ENCODE results near the gene MAP4K3. TPM values are rescaled to one million over a fixed set of nuclear protein-coding genes. Genes with fewer than 3 reads are reported as not detected.
A peak's percentile ranks its signal among the peaks of the same experiment; 100 is the strongest.

The MAP4K3 gene
- polyA plus RNA-seq, 1 experiment, result 45.5 TPM

GRCh38 chr2:39411181-39411944 is 25.7 kb downstream of the MAP4K3 start:
- ChIA-PET CTCF (interaction anchor here (0.6 kb wide), 2 partner anchors 32 to 145 kb away, joined by 3 read pairs; no protein-coding TSS in a partner anchor), POLR2A (no interaction called here)
- no peaks in the 10 kb centered on the region for H3K27me3 ChIP-seq (ENCODE audit: control insufficient read depth, insufficient read depth, low read length)
- H3K4me3 ChIP-seq (ENCODE audit: low read depth, low read length), result no peak overlapping the region
- TF ChIP-seq, protein P1, sequence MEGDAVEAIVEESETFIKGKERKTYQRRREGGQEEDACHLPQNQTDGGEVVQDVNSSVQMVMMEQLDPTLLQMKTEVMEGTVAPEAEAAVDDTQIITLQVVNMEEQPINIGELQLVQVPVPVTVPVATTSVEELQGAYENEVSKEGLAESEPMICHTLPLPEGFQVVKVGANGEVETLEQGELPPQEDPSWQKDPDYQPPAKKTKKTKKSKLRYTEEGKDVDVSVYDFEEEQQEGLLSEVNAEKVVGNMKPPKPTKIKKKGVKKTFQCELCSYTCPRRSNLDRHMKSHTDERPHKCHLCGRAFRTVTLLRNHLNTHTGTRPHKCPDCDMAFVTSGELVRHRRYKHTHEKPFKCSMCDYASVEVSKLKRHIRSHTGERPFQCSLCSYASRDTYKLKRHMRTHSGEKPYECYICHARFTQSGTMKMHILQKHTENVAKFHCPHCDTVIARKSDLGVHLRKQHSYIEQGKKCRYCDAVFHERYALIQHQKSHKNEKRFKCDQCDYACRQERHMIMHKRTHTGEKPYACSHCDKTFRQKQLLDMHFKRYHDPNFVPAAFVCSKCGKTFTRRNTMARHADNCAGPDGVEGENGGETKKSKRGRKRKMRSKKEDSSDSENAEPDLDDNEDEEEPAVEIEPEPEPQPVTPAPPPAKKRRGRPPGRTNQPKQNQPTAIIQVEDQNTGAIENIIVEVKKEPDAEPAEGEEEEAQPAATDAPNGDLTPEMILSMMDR (IDR thresholded peaks at IDR 0.05; ENCODE audit: insufficient read depth, low read depth, low read length), result no peak
- no peaks in the 10 kb centered on the region for H3K36me3 ChIP-seq (ENCODE audit: control insufficient read depth, insufficient read depth, low read length)
- peak; percentile 59 for DNase-seq (ENCODE audit: low read depth)

DNA sequence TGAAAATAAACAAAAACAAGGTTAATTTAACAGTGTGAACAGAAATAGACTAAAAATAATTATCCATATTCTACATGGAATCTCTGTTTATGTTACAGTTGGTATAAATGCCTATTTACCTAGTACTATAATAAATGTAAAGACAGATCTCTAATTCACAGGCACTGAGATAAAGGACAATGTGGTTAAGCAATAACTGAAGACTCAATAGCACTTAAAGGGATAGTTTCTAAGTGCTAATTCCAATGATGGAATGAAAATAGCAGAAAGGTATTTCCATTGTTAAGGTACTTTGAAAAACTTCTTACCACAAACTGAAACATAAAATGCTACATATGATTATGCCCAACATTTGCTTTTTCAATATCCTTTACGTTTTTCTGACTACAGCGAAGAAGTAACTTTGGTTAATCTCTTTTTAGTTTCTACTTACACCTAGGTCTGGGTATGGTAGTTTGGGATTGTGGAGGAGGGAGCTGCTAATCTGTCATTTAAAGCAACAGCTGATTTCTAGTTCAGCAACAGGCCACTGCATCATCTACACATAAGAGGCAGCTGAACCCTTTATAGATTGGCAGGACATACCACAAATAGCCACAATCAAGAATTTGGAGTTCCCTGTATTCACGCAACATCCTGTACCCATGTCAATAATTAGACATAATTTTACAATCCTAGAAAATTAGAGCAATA is 27.2 kb downstream of the MAP4K3 start:
- Histone ChIP-seq H3K27me3 (ENCODE audit: control insufficient read depth, insufficient read depth, low read length) (no peaks in the 10 kb centered on the region), H3K36me3 (ENCODE audit: control insufficient read depth, insufficient read depth, low read length) (no peaks in the 10 kb centered on the region), H3K4me3 (ENCODE audit: low read depth, low read length) (no peak overlapping the region)
- ChIA-PET CTCF (interaction anchor here (0.6 to 1.4 kb wide), 2 partner anchors 8 to 30 kb away, joined by 4 read pairs; no protein-coding TSS in a partner anchor), POLR2A (no interaction called here)
- TF ChIP-seq, protein P1 (IDR thresholded peaks at IDR 0.05; ENCODE audit: insufficient read depth, low read depth, low read length), result no peak
- no peak for DNase-seq (ENCODE audit: low read depth)

DNA sequence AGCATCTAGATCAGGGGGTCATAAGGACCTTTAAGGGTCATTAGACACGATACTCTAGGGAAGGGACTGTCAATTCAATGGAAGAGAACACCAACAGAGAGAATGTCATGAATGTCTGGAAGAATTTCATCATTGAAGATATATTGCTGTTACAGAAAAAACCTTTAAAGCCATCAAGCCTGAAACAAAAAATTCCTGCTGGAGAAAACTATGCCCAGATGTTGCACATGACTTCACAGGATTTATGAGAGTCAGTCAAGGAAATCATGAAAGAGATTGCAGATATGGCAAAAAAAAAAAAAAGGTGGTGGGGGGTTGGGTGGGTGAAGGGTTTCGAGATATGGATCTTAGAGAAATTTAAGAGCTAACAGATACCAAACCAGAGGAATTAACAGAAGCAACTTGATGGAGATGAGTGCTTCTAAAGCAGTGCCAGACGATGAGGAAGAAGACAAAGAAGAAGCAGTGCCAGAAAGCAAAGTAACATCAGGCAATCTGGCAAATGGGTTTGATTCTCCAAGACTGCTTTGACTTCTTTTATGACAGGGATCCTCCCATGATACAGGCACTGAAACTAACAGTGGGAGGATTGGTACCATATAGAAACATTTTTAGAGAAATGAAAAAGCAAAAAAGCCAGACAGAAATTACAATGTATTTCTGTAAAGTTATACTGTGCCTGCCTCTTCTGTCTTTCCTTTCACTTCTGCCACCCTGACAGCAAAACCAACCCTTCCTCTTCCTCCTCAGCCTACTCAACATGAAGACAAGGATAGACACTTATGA is 28.5 kb downstream of the MAP4K3 start:
- Histone ChIP-seq H3K27me3 (ENCODE audit: control insufficient read depth, insufficient read depth, low read length) (no peaks in the 10 kb centered on the region), H3K36me3 (ENCODE audit: control insufficient read depth, insufficient read depth, low read length) (peaks cover 1% of the 10 kb centered on the region; the same call in 1 of the 2 replicates), H3K4me3 (ENCODE audit: low read depth, low read length) (no peak overlapping the region)
- ChIA-PET CTCF (interaction anchor here (1.4 kb wide), 1 partner anchor 28 kb away, joined by 4 read pairs; no protein-coding TSS in a partner anchor), POLR2A (no interaction called here)
- TF ChIP-seq, protein P1 (IDR thresholded peaks at IDR 0.05; ENCODE audit: insufficient read depth, low read depth, low read length), result no peak
- DNase-seq (ENCODE audit: low read depth), result no peak

DNA sequence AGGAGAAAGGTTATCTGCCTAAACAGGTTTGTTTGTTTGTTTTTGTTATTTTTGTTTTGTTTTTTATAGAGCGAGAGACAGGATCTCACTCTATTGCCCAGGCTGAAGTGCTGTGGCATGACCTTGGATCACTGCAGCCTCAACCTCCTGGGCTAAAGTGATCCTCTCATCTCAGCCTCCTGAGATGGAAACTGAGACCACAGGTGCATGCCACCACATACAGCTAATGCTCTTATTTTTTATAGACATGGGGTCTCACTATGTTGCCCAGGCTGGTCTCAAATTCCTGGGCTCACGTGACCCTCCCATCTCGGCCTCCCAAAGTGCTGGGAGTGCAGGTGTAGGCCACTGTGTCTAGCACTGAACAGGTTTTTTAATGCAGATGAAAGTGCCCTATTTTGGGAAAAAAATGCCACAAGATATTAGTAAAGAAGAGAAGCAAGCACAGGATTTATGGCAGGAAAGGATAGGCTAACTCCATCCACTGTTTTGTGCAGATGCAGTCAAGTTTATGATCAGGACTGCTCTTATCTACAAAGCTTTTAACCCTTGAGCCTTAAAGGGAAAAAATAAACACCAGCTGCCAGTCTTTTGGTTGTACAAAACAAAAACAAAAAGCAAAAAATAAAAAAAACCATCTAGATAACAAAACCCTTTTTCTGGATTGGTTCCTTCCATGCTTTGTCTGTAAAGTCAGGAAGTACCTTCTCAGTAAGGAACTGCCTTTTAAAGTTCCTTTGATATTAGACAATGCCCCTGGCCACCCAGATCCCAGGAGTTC is 29.4 kb downstream of the MAP4K3 start:
- TF ChIP-seq, protein P1 (IDR thresholded peaks at IDR 0.05; ENCODE audit: insufficient read depth, low read depth, low read length), result no peak
- no peak for DNase-seq (ENCODE audit: low read depth)
- ChIA-PET CTCF (interaction anchor here (0.7 kb wide), 1 partner anchor 10 kb away, joined by 3 read pairs; no protein-coding TSS in a partner anchor), POLR2A (no interaction called here)
- no peak overlapping the region for H3K4me3 ChIP-seq (ENCODE audit: low read depth, low read length)
- no peaks in the 10 kb centered on the region for H3K27me3 ChIP-seq (ENCODE audit: control insufficient read depth, insufficient read depth, low read length)
- peaks cover 1% of the 10 kb centered on the region; the same call in 1 of the 2 replicates for H3K36me3 ChIP-seq (ENCODE audit: control insufficient read depth, insufficient read depth, low read length)
